ENCODE measurements around the gene LMF1.

LMF1 gene

DNA sequence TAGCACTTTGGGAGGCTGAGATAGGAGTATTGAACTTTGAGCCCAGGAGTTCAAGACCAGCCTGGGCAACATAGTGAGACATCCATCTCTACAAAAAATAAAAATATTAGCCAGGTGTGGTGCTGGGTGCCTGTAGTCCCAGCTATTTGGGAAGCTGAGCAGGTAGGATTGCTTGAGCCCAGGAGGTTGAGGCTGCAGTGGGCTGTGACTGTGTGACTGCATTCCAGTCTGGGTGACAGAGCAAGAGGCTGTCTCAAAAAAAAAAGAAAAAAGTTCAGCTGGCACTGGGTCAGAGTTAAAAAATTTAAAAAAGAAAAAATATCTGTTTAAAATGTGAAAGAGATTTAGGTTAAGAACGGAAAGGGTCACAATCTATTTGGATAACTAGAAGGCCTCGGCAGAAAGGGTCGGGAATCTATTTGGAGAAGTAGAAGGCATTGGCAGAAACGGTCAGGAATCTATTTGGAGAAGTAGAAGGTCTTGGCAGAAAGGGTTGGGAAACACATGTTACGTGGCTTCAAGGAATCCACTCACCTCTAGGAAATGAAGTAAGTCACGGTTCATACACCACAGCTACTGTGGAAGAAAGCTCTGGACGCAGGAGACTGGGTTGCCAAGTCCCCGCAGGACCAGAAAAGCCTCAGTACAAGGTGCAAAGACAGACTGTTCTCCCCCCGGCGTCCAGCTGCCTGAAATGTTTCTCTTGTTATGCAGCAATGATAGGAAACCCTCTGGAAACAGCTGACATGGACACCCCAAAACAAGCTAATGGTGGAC lies 25.3 kb downstream of the LMF1 start:
- no peak for DNase-seq

DNA sequence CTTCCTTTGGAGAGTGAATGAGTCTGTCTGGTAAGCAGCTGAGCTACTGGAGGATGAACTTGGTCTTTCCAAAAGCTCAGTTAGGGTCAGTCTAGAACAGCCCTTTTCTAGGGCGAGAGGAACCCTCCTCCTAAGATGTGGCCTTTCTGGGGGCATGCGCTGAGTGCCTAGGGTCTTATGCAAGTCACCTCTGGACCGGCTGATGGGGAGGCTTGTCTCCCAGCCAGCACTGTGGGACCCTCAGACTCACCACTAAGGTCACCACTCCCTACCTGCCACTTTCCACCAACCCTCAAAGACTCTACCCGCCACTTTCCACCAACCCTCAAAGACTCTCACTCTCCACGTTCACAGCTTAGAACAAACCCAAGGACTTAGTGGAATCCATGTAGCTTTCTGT lies 26.8 kb downstream of the LMF1 start:
- no peak for DNase-seq

DNA sequence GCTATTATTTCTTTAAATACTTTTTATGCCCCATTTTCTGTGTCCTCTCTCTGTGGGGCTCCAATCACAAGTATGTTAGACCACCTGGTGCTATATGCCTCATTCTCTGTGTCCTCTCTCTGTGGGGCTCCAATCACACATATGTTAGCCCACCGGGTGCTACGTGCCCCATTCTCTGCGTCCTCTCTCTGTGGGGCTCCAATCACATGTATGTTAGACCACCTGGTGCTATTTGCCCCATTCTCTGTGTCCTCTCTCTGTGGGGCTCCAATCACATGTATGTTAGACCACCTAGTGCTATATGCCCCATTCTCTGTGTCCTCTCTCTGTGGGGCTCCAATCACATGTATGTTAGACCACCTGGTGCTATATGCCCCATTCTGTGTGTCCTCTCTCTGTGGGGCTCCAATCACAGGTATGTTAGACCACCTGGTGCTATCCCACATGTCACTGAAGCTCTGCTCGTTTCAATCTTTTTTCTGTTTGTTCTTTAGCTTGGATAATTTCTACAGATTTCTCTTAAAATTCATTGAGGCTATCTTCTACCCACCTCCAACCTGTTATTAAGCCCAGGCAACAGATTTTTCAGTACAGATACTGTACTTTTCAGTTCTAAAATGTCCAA lies 28.2 kb downstream of the LMF1 start:
- no peak for DNase-seq

DNA sequence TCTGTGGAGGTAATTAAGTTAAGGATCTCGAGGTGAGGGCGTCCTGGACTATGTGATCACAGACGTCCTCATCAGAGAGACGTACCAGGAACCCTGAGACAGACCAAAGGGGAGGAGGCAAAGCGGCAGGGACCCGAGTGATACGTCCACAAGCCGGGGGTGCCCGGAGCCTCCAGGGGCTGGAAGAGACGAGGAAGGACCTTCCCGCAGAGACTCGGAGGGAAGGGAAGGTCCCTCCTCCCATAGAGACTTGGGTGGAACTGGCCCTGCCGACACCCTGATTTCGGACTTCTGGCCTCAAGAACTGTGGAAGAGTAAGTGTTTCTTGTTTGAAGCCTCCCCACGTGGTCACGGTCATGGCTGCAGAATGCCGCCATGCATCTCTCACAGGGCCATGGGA lies 30.8 kb downstream of the LMF1 start:
- DNase-seq: no peak

DNA sequence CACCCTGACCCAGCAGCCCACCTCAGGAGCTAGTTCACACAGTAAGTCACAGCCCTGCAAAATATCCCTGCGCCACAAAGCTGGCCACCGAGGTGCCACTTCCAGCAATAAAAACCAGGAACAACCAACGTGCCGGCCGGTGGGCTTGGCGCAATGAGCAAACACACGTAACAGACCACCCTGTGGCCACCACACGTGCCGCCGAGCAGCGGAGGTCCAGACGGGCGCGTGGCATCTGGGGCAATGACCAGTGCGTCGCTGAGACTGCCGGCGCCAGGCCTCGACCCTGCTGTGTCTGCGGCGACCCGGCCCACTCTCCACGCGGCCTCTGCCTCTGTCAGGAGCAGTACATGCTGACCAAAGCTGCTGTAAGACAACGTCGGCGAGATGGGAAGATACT lies 31.5 kb downstream of the LMF1 start:
- DNase-seq: no peak

DNA sequence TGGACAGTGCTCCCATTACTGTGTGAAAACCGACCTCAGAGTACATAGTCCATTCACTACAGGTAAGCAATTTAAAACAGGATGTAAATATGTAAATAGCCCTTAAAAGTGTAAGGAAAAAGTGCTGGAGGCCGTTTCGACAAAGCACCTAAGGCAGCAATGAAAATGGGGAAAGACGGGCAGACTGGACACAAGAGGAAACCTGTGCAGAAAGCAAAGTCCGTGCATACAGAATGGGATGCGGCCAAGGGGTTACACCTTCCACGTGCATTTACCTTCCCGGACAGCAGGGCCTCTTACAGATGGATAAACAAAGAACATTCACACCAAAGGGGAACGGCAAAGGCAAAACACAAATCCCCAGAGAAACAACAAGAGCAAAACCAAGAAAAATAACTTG lies 32.0 kb downstream of the LMF1 start:
- no peak for DNase-seq

DNA sequence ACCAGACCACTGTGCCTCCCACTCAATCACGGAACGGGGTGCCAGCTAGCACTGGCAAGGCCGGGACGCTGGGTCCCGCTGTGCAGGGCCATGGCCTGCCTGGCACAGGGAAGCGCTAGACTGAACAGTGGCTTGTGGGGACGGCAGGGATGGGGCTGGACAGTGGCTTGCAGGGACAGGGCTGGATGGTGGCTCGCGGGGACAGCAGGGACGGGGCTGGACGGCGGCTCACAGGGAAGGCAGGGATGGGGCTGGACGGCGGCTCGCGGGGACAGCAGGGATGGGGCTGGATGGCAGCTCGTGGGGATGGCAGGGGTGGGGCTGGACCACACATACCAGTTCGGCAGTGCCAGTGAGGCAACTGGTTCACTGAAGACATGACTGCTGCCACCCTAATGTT lies 32.6 kb downstream of the LMF1 start:
- no peak for DNase-seq

DNA sequence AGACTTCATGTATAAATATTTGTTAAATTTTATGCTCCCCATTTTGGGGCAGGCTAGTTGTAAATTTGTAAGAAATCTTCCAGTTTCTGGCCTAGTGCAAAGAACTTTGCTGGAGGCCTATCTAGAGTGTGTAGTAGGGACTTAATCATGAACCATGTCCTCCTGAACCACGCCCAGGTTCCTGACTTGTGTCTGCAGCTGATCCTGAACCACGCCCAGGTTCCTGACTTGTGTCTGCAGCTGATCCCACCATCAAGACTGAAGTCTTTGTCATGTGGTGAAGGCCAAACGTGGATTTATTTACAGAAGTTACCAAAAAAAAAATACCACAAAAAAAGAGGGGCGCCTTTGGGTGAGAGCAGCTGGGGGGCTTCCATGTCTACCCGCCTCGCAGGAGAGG lies 33.1 kb downstream of the LMF1 start:
- no peak for DNase-seq

DNA sequence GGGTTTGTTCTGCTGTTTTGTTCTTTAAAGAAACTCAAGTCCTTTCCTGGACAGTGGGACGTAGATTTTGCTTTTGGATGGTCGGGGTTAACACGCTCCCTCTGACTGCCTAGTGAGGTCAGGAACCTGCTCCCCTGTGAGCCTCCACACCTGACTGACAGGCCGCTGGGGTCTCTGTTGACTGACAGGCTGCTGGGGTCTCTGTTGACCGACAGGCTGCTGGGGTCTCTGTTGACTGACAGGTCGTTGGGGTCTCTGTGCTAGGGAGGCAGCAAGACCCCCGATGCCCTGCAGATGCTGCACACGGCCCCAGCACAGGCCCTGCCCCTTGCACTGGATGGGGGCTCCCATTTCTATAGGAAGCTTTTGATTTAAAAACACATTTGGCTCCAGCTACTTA lies 33.5 kb downstream of the LMF1 start:
- no peak for DNase-seq

DNA sequence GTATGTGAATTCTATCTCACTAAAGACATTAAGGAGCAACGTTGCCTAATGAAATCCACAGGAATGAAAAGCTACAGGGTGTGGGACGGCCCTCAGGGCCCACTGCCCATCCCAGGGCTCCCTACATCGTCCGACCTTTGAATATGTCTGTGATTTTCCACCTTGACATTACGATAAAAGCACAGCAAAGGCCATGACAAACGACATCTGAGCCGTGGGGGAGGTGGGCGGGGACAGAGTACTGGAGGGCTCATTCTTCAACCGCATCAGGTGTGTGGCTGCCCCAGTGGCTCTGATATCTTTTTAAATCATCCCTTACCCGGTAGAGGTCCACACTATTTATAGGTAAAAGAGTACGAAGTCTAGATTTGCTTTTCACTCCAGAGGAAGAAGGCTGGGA lies 35.1 kb downstream of the LMF1 start:
- DNase-seq: no peak

DNA sequence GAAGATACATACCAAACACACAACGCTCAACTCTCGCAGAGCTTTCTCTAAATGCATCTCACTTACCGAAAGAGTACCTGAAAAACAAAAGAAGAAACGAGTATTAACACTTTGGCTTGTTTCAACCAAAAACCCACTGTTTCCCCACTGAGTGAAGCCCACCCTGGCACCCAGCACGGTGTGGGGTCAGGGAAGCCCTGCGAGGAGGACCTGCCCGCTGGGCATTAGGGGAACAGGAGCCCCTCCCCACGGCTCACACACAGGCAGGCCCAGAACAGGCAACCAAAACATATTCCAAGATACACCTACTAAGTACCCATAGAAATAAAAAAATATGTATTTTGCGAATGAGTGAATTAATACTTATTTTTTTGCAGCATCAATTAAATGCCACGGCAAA lies 36.6 kb downstream of the LMF1 start:
- DNase-seq: no peak

DNA sequence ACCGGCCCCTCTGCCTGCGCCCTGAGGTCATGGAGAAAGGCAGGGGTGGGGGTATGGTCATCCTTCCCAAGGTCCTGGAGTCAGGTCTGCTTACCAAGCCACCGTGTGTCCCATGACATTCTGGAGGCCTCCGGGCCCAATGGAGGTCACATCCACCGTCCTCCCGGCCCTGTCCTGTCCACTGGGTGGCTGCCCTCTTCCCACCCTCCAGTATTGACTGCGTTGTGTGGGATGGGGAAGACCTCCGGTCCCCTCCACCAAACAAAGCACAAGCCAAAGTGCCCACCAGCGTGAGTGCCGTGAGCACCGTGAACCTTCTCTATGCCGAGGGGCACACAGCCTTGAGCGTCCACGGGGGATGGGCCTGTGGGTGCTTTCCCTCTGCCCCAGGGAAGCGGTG lies 37.2 kb downstream of the LMF1 start:
- no peak for DNase-seq

DNA sequence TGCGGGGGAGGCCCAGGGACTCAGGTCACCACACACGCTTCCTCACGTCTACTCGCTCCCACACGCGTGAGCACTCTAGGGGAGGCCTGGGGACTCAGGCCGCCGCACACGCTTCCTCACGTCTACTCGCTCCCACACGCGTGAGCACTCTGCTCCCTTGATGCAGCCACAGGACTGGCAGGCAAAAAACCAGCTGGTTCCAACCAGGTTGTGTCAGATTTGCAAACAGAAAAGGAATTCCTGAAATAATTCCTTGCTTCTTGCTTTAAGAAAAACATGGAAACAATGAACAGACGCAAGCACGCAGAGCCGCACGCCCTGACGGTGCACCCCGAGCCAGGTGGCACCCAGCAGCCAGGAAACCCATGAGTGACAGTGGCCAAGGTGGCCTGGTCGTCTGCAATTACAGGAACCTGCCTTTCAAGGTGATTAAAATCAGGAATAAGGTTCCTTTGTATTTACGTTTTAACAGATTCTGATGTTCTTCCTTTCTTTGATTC lies 37.9 kb downstream of the LMF1 start:
- no peak for DNase-seq

DNA sequence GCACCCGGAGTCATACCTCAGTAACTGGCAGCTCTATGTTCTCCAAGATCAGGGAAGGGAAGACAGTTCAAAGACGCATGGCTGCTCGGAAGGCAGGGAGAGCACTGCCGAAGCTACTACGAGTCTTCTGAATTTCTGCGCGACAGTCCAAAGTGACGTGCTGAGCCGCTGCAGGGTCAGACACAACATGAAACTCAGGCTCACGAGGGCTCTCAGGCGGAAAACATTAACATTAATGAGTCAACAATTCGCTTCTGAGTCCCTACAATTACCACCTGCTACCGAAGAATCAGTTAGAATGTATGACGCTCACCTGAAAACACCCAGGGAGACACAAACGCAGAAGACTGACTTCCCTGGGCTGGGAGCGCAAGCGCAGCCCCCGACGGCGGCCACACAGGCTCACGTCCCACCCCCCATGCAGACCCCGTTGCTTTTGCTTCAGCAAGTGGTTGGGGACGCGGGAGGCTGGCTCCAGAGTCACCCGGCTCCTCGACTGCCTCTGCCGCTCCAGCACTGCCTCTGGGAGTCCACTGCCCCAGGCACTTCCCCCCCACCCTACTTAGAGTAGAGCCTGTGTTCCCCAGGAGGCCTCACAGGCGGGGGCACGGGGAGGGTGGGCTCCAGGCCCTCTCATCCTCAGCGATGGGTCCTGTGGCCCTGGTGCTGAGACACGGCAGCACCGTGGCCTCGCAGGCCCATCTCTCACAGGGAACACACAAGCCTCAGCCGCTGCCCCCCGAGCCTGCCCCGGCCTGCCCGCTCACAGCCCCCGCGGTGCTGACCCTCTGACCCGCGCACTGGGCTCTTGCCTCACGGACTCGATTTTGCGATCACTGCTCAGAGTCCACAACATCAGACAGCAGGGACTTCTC lies 38.9 kb downstream of the LMF1 start:
- no peak for DNase-seq

DNA sequence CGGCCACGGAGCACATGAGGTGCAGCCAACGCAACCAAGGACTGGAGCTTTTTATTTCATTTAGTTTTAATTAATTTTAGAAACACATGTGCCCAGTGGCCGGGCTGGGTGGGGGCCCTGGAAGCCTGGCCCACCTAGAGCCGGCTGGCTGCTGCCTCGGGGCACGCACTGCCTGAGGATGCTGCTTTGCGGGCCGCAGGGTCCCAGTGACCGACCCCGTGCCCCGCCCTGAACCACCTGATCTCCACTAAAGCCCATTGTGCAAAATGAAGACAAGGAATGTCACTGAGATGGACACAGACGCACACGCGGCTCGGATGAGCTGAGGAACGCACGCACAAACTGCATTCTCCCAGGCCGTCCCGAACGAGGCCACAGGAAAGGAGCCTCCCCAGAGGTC lies 39.6 kb downstream of the LMF1 start:
- DNase-seq: no peak

DNA sequence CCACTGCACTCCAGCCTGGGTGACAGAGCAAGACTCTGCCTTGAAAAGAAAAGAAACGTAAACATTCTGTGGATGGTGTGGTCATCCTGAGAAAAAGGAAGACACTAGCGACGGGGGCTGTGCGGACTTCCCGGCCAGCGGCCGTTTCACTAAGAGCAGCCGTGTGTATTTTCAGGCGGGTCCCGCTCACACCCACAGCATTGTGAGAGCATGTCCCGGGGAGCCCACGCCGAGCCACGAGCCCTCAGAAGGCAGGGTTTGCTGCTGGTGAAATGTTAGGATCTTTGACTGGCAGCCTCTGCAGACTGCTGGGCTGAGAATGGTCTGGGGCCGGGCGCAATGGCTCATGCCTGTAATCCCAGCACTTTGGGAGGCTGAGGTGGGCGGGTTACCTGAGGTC lies 40.3 kb downstream of the LMF1 start:
- DNase-seq: no peak

DNA sequence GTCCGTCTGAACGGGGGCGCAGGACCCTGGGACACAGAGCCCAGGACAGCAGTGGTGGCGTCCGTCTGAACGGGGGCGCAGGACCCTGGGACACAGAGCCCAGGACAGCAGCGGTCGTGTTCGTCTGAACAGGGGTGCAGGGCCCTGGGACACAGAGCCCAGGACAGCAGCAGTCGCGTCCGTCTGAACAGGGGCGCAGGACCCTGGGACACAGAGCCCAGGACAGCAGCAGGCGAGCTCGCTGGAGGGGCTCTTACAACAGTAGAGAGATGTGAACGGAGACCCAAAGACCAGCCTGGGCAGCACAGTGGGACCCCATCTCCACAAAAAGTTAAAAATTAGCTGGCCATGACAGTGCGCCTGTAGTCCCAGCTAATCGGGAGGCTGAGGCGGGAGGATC lies 40.7 kb downstream of the LMF1 start:
- no peak for DNase-seq

DNA sequence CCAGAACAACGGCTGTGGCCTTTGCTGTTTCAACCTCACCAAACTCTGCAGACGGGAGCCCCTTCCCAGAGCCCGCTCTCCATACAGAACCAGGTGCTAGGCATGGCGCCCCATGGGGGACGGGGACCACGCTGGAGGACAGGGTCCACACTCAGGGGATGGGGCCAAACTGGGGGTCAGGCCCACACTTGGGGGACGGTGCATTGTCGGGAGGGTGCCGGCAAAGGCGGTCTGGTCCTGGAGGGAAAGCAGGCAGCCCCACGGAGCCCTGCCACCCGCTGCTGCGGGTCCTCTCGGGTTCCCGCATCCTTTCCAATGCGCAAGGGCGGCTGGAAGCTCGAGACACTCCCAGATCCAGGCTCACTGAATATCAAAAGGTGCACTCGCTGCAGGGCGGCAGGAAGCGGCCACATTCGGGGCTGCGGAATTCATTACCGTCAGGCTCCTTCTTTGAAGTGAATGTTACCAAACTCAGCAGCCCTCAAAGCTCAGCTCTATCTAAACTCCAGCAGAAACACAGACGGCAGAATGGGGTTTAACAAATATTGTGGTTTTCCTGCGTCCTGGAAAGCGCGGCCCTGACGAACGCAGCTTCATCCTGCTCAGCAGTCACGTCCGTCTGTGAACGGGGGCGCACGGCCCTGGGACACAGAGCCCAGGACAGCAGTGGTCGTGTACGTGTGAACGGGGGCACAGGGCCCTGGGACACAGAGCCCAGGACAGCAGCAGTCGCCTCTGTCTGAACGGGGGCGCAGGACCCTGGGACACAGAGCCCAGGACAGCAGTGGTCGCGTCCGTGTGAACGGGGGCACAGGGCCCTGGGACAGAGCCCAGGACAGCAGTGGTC lies 41.3 kb downstream of the LMF1 start:
- DNase-seq: no peak

DNA sequence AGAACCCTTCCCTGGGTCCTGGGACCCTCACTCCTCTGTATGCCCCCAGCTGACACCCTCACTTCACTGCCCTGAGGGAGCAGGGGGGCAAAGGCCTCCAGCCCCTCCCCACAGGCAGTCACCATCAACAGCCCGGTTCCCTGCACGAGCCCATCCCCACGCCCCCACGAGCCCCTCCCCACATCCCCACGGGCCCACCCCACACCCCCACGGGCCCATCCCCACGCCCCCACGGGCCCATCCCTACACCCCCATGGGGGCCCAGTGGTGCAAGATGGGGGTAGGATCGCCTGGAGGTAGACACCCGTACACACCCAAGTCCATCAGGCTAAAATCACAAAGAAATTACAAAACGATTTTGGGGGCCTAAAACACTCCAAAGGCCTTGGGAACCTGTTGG lies 42.3 kb downstream of the LMF1 start:
- no peak for DNase-seq

DNA sequence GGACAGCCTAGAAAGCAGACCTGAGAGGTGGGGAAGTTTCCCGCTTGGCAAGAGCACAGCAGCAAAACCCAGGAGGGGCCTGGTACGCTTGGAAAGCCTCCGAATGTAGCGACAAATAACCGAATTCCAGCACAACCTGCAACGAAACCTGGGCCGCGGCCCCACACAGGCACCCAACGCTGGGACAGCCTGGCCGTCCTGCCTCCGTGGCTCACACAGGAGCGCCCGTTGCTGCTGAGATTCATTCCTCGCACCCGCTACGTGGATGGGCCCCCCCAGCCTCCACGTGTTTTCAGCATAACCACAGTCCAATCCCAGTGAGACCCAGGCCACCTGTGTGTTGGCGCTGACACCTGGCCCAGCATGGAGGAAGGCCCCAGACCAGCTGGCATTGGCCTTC lies 42.9 kb downstream of the LMF1 start:
- no peak for DNase-seq

DNA sequence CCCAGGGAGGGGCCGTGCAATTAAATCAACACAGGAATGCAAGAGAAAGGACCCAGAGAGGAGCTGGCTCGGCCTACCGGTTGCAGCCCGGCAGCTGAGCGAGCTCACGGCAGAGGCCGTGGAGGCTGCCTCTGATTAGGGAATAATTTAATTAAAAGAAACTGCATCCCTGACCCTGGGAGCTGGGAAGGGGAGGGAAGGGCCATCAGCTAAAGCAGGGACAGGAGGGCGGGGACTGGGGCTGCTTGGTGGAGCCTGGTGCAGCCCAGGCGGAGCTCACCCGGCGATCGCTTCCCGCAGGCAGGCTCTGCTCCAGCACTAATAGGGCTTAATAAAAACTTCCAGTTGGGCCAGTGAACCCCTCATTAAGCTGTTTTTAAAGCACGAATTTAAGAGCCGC lies 43.4 kb downstream of the LMF1 start:
- DNase-seq: no peak

DNA sequence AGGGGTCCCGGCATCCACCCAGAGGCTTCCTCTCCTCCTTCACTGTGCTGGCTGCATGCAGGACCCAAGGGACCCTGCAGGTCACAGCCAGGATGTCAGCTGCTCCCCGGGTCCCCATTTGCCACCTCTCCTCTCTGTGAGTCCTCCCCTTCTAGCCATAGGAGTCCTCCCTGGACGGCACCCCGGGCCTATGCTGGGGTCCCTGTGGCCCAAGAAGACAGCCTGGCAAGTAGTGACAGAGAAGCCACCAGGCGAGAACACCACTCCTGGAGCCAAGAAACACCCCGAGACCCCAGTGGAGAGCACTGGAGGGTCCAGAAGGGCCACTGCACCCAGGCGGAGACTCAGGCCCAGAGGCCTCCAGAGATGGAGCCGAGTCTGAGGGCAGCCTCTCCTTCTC lies 44.1 kb downstream of the LMF1 start:
- DNase-seq: no peak

DNA sequence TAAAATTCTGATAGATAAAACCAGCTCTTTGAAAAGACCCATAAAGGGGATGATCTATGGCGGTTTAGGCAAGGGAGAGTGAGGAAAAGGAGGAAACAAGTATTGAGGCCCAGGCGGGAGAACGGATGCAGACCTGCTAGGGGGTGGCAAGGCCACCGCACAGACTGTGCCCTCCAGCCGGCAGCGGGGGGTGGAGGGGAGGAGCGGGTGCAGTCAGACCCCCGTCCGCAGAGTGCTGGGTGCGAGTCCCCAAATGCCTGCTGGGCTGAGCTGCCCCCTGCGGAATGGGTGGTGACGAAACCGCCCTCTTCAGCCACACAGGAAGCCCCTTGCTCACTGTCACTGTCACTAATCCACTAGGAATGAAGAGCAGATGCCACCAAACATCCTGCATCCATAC lies 46.0 kb downstream of the LMF1 start:
- no peak for DNase-seq

Measured in CD4-positive, alpha-beta T cell treated with Interleukin-1 beta for 1 hour (primary cell).